Peyer's patch (tissue), 4 donors: ENCODE measurements around the gene HEXB.

ENCODE experiments used
- CTCF ChIP-seq, 6 experiments: fragments of 450-650 bp in 4 of 6; fragments of 200-600 bp in 2 of 6; sonication (generic) in 1 of 6; IDR thresholded peaks; one replicate each; pipeline ENCODE4 v1.5.1; 2017 to 2019; ENCODE audit warnings: antibody characterized with exemption in 6 of 6, mild to moderate bottlenecking in 3 of 6, moderate library complexity in 1 of 6
- POLR2A ChIP-seq, 2 donors: fragments of 450-650 bp; IDR thresholded peaks; one replicate each; pipeline ENCODE4 v1.5.1; 2017; ENCODE audit warnings: antibody characterized with exemption in 2 of 2, mild to moderate bottlenecking in 2 of 2, moderate library complexity in 2 of 2

GRCh38 chr5:74762599-74762998, 77.6 kb downstream of the HEXB start:
- no peak for TF ChIP-seq CTCF (IDR thresholded peaks at IDR 0.05)
- no peak for TF ChIP-seq POLR2A (IDR thresholded peaks at IDR 0.05)
